Measurements from ENCODE around the gene ENO1. TPM values are rescaled to one million over a fixed set of nuclear protein-coding genes. Genes with fewer than 3 reads are reported as not detected.
A peak's percentile ranks its signal among the peaks of the same experiment; 100 is the strongest.

Gene ENO1
- total and polyA plus RNA-seq, 9 of the 15 experiments (the other 6 are each of a cell fraction or from before 2014, with no cell fraction given): 2,249 to 7,472 (median 2,868) TPM

DNA sequence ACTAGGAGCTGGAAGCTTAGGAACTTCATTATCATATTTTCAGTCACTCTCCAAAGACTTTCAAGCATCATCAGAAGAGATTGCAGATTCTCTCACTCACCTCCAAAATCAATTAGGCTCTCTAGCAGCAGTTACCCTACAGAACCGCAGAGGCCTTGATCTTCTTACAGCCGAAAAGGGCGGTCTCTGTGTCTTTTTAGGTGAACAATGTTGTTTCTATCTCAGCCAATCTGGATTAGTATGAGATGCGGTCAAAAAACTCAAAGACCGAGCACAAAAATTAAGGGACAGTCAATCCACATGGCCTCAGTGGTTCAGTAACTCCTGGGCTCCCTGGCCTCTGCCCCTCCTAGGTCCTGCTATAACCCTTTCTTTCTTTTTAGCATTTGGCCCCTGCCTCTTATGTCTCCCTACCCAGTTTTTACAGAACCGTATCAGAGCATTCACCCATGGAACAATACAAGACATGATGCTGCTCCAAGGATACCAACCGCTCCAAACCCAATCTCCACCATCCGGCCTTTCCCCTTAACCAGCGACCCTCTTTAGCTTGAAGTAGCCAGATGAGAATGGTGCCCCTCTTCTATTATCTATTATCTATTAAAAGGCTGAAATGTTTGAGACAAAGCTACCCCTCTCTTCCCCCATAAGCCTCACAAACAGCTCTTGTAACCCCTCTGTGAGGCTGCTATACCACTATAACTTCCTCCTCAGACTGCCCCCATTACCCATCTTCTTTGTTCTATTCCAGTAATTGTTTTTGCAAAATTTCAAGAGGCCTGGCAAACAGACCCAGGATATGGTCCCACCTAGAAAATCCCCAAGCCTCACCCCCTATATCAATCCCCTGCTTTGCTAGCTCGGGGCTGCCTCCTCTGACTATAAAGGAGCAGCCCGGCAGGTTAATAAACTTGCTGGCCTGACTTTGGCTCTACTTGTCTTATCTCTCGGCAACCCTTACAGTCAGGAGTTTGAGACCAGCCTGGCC lies 48.5 kb upstream of the ENO1 start:
- ATAC-seq: no peak
- no peak for DNase-seq (ENCODE audit: extremely low read depth in 1 of 4, low spot score in 3 of 4)
- 4% methylated on average over 12 of the region's 12 CpGs for WGBS (ENCODE audit: insufficient coverage, low coverage, missing lambda C conversion rate)

More for the DNA sequence above, 48.5 kb upstream of the ENO1 start:
- H2AFZ ChIP-seq (ENCODE audit: low read depth, low read length): no peak overlapping the region
- peak; percentile 29 for FAIRE-seq
- H3K27ac ChIP-seq (ENCODE audit: extremely low read depth, low read depth, low read length): no peak overlapping the region
- in situ Hi-C loops (cut with MboI) (no loop called here), intact Hi-C loops (cut with micrococcal nuclease) (no loop called here)
- no peak overlapping the region for H3K4me2 ChIP-seq (ENCODE audit: insufficient read depth, low read length)
- ChIA-PET POLR2A (interaction anchor here (1.1 kb wide), 1 partner anchor 894 kb away, joined by 3 read pairs; no protein-coding TSS in a partner anchor), CTCF (ENCODE audit: low intra/inter-chr PET ratio) (no interaction called here)
- no TSS peak for BruUV-seq (replicated peaks)
- no peaks in the 10 kb centered on the region for H3K79me2 ChIP-seq (ENCODE audit: control insufficient read depth, insufficient read depth, low read length)
- H3K9me1 ChIP-seq (ENCODE audit: control insufficient read depth, insufficient read depth, low read length): no peaks in the 10 kb centered on the region
- no peak for TF ChIP-seq TEAD4 (IDR thresholded peaks at IDR 0.05; ENCODE audit: low read length)
- TF ChIP-seq TEAD4 (CRISPR knock-in tag; IDR thresholded peaks at IDR 0.05; ENCODE audit: borderline replicate concordance): no peak
- no peak for TF ChIP-seq ZNF785 (CRISPR knock-in tag; IDR thresholded peaks at IDR 0.05)
- TF ChIP-seq, protein P1, sequence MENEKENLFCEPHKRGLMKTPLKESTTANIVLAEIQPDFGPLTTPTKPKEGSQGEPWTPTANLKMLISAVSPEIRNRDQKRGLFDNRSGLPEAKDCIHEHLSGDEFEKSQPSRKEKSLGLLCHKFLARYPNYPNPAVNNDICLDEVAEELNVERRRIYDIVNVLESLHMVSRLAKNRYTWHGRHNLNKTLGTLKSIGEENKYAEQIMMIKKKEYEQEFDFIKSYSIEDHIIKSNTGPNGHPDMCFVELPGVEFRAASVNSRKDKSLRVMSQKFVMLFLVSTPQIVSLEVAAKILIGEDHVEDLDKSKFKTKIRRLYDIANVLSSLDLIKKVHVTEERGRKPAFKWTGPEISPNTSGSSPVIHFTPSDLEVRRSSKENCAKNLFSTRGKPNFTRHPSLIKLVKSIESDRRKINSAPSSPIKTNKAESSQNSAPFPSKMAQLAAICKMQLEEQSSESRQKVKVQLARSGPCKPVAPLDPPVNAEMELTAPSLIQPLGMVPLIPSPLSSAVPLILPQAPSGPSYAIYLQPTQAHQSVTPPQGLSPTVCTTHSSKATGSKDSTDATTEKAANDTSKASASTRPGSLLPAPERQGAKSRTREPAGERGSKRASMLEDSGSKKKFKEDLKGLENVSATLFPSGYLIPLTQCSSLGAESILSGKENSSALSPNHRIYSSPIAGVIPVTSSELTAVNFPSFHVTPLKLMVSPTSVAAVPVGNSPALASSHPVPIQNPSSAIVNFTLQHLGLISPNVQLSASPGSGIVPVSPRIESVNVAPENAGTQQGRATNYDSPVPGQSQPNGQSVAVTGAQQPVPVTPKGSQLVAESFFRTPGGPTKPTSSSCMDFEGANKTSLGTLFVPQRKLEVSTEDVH (IDR thresholded peaks at IDR 0.05; ENCODE audit: low read depth, partially characterized antibody): no peak
- TF ChIP-seq PRPF4 (IDR thresholded peaks at IDR 0.05; ENCODE audit: insufficient read depth, low read depth, low read length, poor library complexity, severe bottlenecking): no peak
- TF ChIP-seq, protein P2, sequence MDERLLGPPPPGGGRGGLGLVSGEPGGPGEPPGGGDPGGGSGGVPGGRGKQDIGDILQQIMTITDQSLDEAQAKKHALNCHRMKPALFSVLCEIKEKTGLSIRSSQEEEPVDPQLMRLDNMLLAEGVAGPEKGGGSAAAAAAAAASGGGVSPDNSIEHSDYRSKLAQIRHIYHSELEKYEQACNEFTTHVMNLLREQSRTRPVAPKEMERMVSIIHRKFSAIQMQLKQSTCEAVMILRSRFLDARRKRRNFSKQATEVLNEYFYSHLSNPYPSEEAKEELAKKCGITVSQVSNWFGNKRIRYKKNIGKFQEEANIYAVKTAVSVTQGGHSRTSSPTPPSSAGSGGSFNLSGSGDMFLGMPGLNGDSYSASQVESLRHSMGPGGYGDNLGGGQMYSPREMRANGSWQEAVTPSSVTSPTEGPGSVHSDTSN (CRISPR knock-in tag; IDR thresholded peaks at IDR 0.05; ENCODE audit: low read depth): no peak
- TF ChIP-seq, protein P2 (tag; conservative IDR thresholded peaks at IDR 0.05; ENCODE audit: low read depth): no peak
- no peak for TF ChIP-seq RAD21 (CRISPR knock-in tag; conservative IDR thresholded peaks at IDR 0.05 in 1 of 2, IDR thresholded peaks at IDR 0.05 in 1 of 2)
- H3K4me3 ChIP-seq: no peak overlapping the region
- 0 out of 5 replicates have a peak, but pooled peaks cover 0 to under 1% of the 10 kb centered on the region in 2 experiments for H3K4me1 ChIP-seq (replicated peaks in 1 of 2; ENCODE audit: control insufficient read depth in 2 of 2, insufficient read depth in 2 of 2, low read length in 2 of 2)
- no peak overlapping the region for H3K9ac ChIP-seq (ENCODE audit: insufficient read depth in 1 of 2, low read depth in 2 of 2, low read length in 2 of 2)
- H3K9me3 ChIP-seq (replicated peaks; ENCODE audit: control insufficient read depth, insufficient read depth, low read depth, low read length): no peaks in the 10 kb centered on the region
- H4K20me1 ChIP-seq (replicated peaks; ENCODE audit: control insufficient read depth, insufficient read depth, low read length): no peaks in the 10 kb centered on the region
- H3K36me3 ChIP-seq (ENCODE audit: control insufficient read depth, insufficient read depth, low read length): no peaks in the 10 kb centered on the region
- peaks cover 34 to 63% of the 10 kb centered on the region in 2 experiments for H3K27me3 ChIP-seq (ENCODE audit: control insufficient read depth in 2 of 2, insufficient read depth in 2 of 2, low read length in 2 of 2)
